Endodermal cell (in vitro differentiated cells): Measurements from ENCODE around the gene CCNA2. TPM values are rescaled to one million over a fixed set of nuclear protein-coding genes. Genes with fewer than 3 reads are reported as not detected.

Experiments
- DNase-seq: peaks from one replicate; pipeline ENCODE4 v3.0.0-alpha.2; 2017
- H3K27ac ChIP-seq: 2 replicates; pipeline ENCODE4 v1.5.1; 2013; ENCODE audit warnings: mild to moderate bottlenecking, low read depth, low read length, moderate library complexity
- H3K27me3 ChIP-seq: 2 replicates; pipeline ENCODE4 v1.6.1; 2013; ENCODE audit warnings: mild to moderate bottlenecking, low read length, moderate library complexity; ENCODE audit not compliant: insufficient read depth, control insufficient read depth, poor library complexity, severe bottlenecking
- H3K36me3 ChIP-seq: 2 replicates; pipeline ENCODE4 v1.7.0; 2013; ENCODE audit warnings: mild to moderate bottlenecking, low read length, moderate library complexity; ENCODE audit not compliant: control insufficient read depth, insufficient read depth
- H3K4me1 ChIP-seq: one replicate; pipeline ENCODE4 v1.7.0; 2013; ENCODE audit warnings: low read length; ENCODE audit not compliant: control insufficient read depth, insufficient read depth
- H3K4me3 ChIP-seq: 2 replicates; pipeline ENCODE4 v1.5.1; 2013; ENCODE audit warnings: mild to moderate bottlenecking, low read length, moderate library complexity
- H3K9ac ChIP-seq: 2 replicates; pipeline ENCODE4 v1.6.1; 2013; ENCODE audit warnings: mild to moderate bottlenecking, low read length, moderate library complexity; ENCODE audit not compliant: poor library complexity, severe bottlenecking; ENCODE audit errors: extremely low read depth
- H3K9me3 ChIP-seq: 2 replicates; pipeline ENCODE4 v1.6.1; 2013; ENCODE audit warnings: mild to moderate bottlenecking, low read length, moderate library complexity; ENCODE audit not compliant: control insufficient read depth
- H3K27ac Mint-ChIP-seq: 2 replicates; pipeline ENCODE4 v1.8.0; 2020; ENCODE audit warnings: mixed read lengths
- H3K27me3 Mint-ChIP-seq: 2 replicates; pipeline ENCODE4 v1.8.0; 2021; ENCODE audit warnings: mild to moderate bottlenecking, mixed read lengths; ENCODE audit not compliant: insufficient read depth
- H3K36me3 Mint-ChIP-seq: 2 replicates; pipeline ENCODE4 v1.8.0; 2020; ENCODE audit warnings: low read depth, mixed read lengths
- H3K4me1 Mint-ChIP-seq: 2 replicates; pipeline ENCODE4 v1.8.0; 2020; ENCODE audit warnings: mixed read lengths
- H3K4me3 Mint-ChIP-seq: 2 replicates; pipeline ENCODE4 v1.8.0; 2020; ENCODE audit warnings: mild to moderate bottlenecking, moderate library complexity, mixed read lengths
- H3K9me3 Mint-ChIP-seq: 2 replicates; pipeline ENCODE4 v1.8.0; 2020; ENCODE audit warnings: mild to moderate bottlenecking, mixed read lengths
- CTCF ChIP-seq: fragments of 200-600 bp; sonication (generic); conservative IDR thresholded peaks from 2 replicates; pipeline ENCODE4 v1.5.0; 2021; ENCODE audit warnings: antibody characterized with exemption, mild to moderate bottlenecking
- WGBS, 2 experiments: methylation state at CpG; one replicate each; pipeline versions ENCODE4 v1.1.5 to v1.1.7; 2013; ENCODE audit warnings: missing lambda C conversion rate in 2 of 2, mixed read lengths in 1 of 2; ENCODE audit not compliant: insufficient coverage in 1 of 2, insufficient read length in 1 of 2; 5-methylcytosine and 5-hydroxymethylcytosine counted together
- total RNA-seq, 2 donors: library from RNA; stranded (reverse); fragmentation: NEBNext Ultra II Directional in 1 of 2; extraction: Animal tissue kit (Norgen Biotek cat#: 25700) in 1 of 2; gene quantifications; 2 replicates in 1 of 2; 3 replicates in 1 of 2; pipeline ENCODE4 v1.2.1, GENCODE V29; 2021

The CCNA2 gene
- total RNA-seq, 2 donors from 2014 or later: 62.8 to 82.2 TPM

DNA sequence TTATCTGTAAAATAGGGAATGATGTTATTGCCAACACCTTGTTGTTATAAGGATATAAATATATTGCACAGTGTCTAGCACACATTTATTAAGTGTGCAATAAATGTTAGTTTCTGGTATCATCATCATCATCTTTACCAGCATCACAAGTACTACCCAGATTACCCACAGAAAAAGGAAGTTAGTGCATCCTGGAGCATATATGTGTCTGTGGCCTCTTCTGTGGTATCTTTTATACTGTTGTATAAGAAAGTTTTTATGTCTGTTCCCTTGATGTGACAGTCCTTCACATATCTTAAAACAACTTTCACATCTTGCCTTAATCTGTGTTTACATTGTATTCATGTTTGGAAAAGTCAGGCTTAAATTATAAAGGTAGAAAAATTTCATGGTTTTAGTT is 12.6 kb downstream of the CCNA2 start:
- Histone ChIP-seq H3K27ac (no peak overlapping the region), H3K9ac (no peak overlapping the region), H3K27me3 (no peaks in the 10 kb centered on the region), H3K9me3 (no peaks in the 10 kb centered on the region), H3K4me3 (no peak overlapping the region), H3K36me3 (peaks cover 90% of the 10 kb centered on the region), H3K4me1 (no peaks in the 10 kb centered on the region)
- no peaks in the 10 kb centered on the region for H3K27me3 Mint-ChIP-seq
- no peaks in the 10 kb centered on the region for H3K4me1 Mint-ChIP-seq
- TF ChIP-seq CTCF: no peak
- peaks cover 45% of the 10 kb centered on the region for H3K36me3 Mint-ChIP-seq
- H3K4me3 Mint-ChIP-seq: no peak overlapping the region
- no peak for DNase-seq
- H3K9me3 Mint-ChIP-seq: no peaks in the 10 kb centered on the region
- no peak overlapping the region for H3K27ac Mint-ChIP-seq

DNA sequence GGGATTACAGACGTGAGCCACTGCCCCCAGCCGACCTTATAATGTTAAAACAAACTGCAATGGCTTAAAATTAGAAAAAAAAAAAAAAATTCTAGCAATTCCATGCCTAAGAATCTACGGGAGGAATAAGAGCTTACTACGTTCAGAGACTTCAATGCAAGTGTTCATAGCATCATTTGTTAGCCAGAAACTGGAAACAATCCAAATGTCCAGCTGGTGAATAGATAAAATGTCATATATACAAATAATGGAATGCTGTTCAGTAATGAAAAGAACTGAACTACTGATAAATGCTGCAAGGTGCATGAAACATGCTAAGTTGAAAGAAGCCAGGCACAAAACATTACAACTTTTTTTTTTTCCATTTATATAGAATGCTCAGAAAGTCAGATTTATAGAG is 17.3 kb downstream of the CCNA2 start:
- H3K27ac Mint-ChIP-seq: no peak overlapping the region
- no peaks in the 10 kb centered on the region for H3K4me1 ChIP-seq
- no peak overlapping the region for H3K4me3 Mint-ChIP-seq
- WGBS, 2 experiments: 97 to 100% methylated on average over 1 to 4 of the region's 4 CpGs
- H3K9ac ChIP-seq: no peak overlapping the region
- H3K27me3 ChIP-seq: no peaks in the 10 kb centered on the region
- no peak for DNase-seq
- TF ChIP-seq CTCF: no peak
- peaks cover 6% of the 10 kb centered on the region for H3K4me1 Mint-ChIP-seq
- H3K36me3 Mint-ChIP-seq: peaks cover 57% of the 10 kb centered on the region
- H3K27ac ChIP-seq: no peak overlapping the region
- H3K9me3 Mint-ChIP-seq: no peaks in the 10 kb centered on the region
- peaks cover 82% of the 10 kb centered on the region for H3K36me3 ChIP-seq
- H3K27me3 Mint-ChIP-seq: no peaks in the 10 kb centered on the region
- no peak overlapping the region for H3K4me3 ChIP-seq
- no peaks in the 10 kb centered on the region for H3K9me3 ChIP-seq

GRCh38 chr4:121801715-121802075 is 22.0 kb downstream of the CCNA2 start:
- Mint-ChIP-seq H3K4me1 (peaks cover 8% of the 10 kb centered on the region), H3K9me3 (no peaks in the 10 kb centered on the region), H3K36me3 (peaks cover 32% of the 10 kb centered on the region), H3K27ac (peak overlapping the region; percentile 98), H3K27me3 (peaks cover 4% of the 10 kb centered on the region), H3K4me3 (peak overlapping the region; percentile 86)
- H3K9me3 ChIP-seq: no peaks in the 10 kb centered on the region
- peak overlapping the region; percentile 89 for H3K9ac ChIP-seq
- no peaks in the 10 kb centered on the region for H3K27me3 ChIP-seq
- H3K27ac ChIP-seq: peak overlapping the region; percentile 52
- WGBS, 2 experiments: 18 to 39% methylated on average over 4 of the region's 4 CpGs
- H3K36me3 ChIP-seq: peaks cover 41% of the 10 kb centered on the region
- no peak for TF ChIP-seq CTCF
- peak overlapping the region; percentile 93 for H3K4me3 ChIP-seq
- DNase-seq: no peak
- no peaks in the 10 kb centered on the region for H3K4me1 ChIP-seq
